GM19324 (cell line): ENCODE measurements around the gene MEMO1.
"Not testable (repeated sequence)": the region's sequence is repeated elsewhere in the genome, so short reads cannot be mapped to it uniquely, and the experiment has no call there.

ENCODE experiments used
- ATAC-seq: cut with Tn5 transposase; IDR thresholded peaks from one replicate; pipeline ENCODE4 v1.9.1; 2021; ENCODE audit warnings: mild to moderate bottlenecking, moderate library complexity; ENCODE audit not compliant: unreplicated experiment, low FRiP score

Gene MEMO1

GRCh38 chr2:31859959-31860358 lies 150.8 kb downstream of the MEMO1 start:
- no peak for ATAC-seq

- no peak for ATAC-seq
Observed at GRCh38 chr2:31853521-31853920, 157.3 kb downstream of the MEMO1 start.

DNA sequence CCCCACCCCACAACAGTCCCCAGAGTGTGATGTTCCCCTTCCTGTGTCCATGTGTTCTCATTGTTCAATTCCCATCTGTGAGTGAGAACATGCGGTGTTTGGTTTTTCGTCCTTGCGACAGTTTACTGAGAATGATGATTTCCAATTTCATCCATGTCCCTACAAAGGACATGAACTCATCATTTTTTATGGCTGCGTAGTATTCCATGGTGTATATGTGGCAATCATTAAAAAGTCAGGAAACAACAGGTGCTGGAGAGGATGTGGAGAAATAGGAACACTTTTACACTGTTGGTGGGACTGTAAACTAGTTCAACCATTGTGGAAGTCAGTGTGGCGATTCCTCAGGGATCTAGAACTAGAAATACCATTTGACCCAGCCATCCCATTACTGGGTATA lies 168.7 kb downstream of the MEMO1 start:
- not testable (repeated sequence) for ATAC-seq

- no peak for ATAC-seq
Observed at GRCh38 chr2:31835450-31835849, 175.4 kb downstream of the MEMO1 start.

GRCh38 chr2:31832363-31832762 lies 178.4 kb downstream of the MEMO1 start:
- ATAC-seq, result no peak

GRCh38 chr2:31831585-31831984 lies 179.2 kb downstream of the MEMO1 start:
- no peak for ATAC-seq

- ATAC-seq, result no peak
Observed at GRCh38 chr2:31828891-31829290, 181.9 kb downstream of the MEMO1 start.

GRCh38 chr2:31823558-31823957 lies 187.2 kb downstream of the MEMO1 start:
- ATAC-seq, result no peak

- no peak for ATAC-seq
Observed at GRCh38 chr2:31822587-31822986, 188.2 kb downstream of the MEMO1 start.
